HUES48 (cell line): Measurements from ENCODE around the gene TMEM60.

ENCODE experiments used
- H3K27ac ChIP-seq: one replicate; pipeline ENCODE4 v1.7.0; 2013; ENCODE audit warnings: low read depth, low read length, inconsistent platforms
- H3K27me3 ChIP-seq: 2 replicates; pipeline ENCODE4 v1.6.1; 2013; ENCODE audit warnings: mild to moderate bottlenecking, low read length; ENCODE audit not compliant: control insufficient read depth, insufficient read depth
- H3K36me3 ChIP-seq: 2 replicates; pipeline ENCODE4 v1.6.1; 2013; ENCODE audit warnings: low read length; ENCODE audit not compliant: control insufficient read depth, insufficient read depth
- H3K4me1 ChIP-seq: 2 replicates; pipeline ENCODE4 v1.6.1; 2013; ENCODE audit warnings: mild to moderate bottlenecking, low read length; ENCODE audit not compliant: control insufficient read depth, insufficient read depth
- H3K4me3 ChIP-seq: 2 replicates; pipeline ENCODE4 v1.5.1; 2013; ENCODE audit warnings: mild to moderate bottlenecking, low read depth, low read length
- H3K9ac ChIP-seq: 2 replicates; pipeline ENCODE4 v1.6.1; 2013; ENCODE audit warnings: mild to moderate bottlenecking, low read depth, low read length, moderate library complexity
- H3K9me3 ChIP-seq: 2 replicates; pipeline ENCODE4 v1.6.1; 2013; ENCODE audit warnings: low read length; ENCODE audit not compliant: control insufficient read depth, insufficient read depth

Gene TMEM60

GRCh38 chr7:77771901-77772300 is 26.3 kb downstream of the TMEM60 start:
- no peaks in the 10 kb centered on the region for H3K4me1 ChIP-seq
- H3K27me3 ChIP-seq: no peaks in the 10 kb centered on the region
- no peak overlapping the region for H3K9ac ChIP-seq
- no peak overlapping the region for H3K4me3 ChIP-seq
- H3K36me3 ChIP-seq: peaks cover 39% of the 10 kb centered on the region
- no peaks in the 10 kb centered on the region for H3K9me3 ChIP-seq
- no peak overlapping the region for H3K27ac ChIP-seq

DNA sequence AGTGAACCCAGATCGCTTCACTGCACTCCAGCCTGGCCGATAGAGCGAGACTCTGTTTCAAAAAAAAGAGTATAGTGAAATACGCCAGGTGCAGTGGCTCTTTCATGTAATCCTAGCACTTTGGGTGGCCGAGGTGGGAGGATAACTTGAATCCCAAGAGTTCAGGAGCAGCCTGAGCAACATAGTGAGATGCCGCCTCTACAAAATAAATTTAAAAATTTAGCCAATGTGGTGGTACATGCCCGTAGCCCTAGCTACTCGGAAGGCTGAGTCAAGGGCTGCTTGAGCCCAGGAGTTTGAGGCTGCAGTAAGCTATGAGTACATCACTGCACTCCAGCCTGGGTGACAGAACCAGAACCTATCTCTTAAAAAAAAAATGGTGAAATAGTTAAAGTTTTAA is 27.9 kb downstream of the TMEM60 start:
- Histone ChIP-seq H3K9me3 (no peaks in the 10 kb centered on the region), H3K27me3 (no peaks in the 10 kb centered on the region), H3K36me3 (peaks cover 43% of the 10 kb centered on the region), H3K4me3 (no peak overlapping the region), H3K9ac (no peak overlapping the region), H3K27ac (no peak overlapping the region), H3K4me1 (peaks cover 7% of the 10 kb centered on the region)

- Histone ChIP-seq H3K27me3 (no peaks in the 10 kb centered on the region), H3K4me3 (no peak overlapping the region), H3K9ac (no peak overlapping the region), H3K4me1 (peaks cover 8% of the 10 kb centered on the region), H3K36me3 (peaks cover 25% of the 10 kb centered on the region), H3K27ac (no peak overlapping the region), H3K9me3 (no peaks in the 10 kb centered on the region)
Measured at GRCh38 chr7:77766801-77767605, 31.2 kb downstream of the TMEM60 start.

DNA sequence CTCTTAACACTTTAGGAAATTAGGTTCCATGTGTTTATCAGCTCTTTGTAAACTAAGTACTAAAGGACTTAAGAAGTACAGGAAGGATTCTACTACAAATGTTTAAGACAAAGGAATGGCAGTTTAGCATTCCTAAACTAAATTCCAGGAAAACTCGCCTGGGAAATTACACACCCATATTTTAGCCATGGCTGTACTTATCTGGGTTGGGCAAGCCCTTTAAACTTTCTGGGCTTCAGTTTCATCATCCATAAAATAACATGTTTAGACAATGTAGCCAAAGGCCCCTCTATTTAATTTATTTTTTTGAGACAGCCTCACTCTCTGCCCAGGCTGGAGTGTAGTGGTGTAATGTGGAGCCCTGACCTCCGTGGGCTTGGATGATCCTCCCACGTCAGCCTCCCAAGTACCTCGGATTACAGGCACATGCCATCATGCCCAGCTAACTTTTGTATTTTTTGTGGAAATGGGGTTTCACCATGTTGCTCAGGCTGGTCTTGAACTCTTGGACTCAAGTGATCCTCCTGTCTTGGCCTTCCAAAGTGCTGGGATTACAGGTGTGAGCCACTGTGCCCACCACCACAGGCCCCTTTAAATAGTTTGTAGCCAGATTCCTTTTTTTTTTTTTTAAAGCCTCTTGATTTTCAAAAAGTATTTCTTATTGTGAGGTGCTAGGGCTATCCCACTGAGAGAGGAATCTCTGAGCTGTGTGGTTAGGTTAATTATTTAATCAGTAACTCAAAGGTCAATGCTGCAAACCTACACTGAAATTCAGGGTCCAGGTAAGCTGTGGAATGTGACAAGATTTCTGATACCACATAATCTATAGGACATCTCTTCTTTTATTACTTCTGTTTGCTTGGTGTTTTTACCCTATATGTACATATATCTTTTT is 32.1 kb downstream of the TMEM60 start:
- H3K36me3 ChIP-seq: peaks cover 23% of the 10 kb centered on the region
- no peaks in the 10 kb centered on the region for H3K9me3 ChIP-seq
- H3K9ac ChIP-seq: no peak overlapping the region
- peak overlapping the region; percentile 44 for H3K27ac ChIP-seq
- no peak overlapping the region for H3K4me3 ChIP-seq
- H3K27me3 ChIP-seq: no peaks in the 10 kb centered on the region
- H3K4me1 ChIP-seq: peaks cover 8% of the 10 kb centered on the region

DNA sequence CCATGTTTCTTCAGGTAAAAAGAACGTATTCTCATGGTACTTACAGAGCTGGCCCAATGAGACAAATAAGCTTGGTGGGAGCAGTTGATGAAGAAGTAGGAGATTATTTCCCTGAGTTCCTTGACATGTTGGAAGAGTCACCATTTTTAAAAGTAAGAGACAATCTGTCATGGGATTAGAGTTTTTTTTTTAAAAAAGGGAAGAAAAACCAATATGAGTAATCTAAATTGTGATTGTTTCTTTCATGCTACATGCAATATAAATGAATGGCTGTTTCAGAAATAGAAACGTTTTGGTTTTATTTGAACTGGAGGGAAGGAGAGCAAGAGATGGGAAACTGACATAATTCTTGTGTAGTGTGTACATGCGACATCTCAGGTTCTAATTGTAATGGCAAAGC is 32.8 kb downstream of the TMEM60 start:
- Histone ChIP-seq H3K9me3 (no peaks in the 10 kb centered on the region), H3K36me3 (peaks cover 23% of the 10 kb centered on the region), H3K27ac (no peak overlapping the region)

DNA sequence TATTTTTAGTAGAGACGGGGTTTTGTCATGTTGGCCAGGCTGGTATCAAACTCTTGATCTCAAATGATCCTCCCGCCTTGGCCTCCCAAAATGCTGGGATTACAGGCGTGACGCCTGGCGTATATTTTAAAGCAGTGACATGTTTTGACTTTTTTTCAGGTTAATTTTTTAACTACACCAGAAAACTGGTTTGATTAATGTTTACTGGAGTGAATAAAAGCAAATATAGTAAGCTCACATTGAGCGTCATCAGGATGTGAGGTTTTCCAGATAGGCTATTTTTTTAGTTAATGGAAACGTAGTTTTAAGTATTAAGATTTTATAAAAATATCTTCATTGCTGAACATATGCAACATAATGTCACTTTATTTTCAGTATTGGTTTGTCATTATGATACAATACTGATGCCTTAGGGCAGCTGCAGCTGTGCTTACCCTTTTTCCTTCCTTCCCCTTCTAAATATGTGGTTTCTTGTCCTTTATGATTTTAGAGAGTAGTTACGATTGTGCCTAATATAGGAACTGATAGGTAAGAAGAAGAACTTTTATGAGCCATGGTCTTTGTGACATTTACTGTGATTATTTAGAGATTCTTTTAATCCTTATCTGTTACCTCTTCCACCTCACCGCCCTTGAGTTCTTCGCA is 37.3 kb downstream of the TMEM60 start:
- peaks cover 7% of the 10 kb centered on the region for H3K4me1 ChIP-seq
- H3K27me3 ChIP-seq: no peaks in the 10 kb centered on the region
- H3K9me3 ChIP-seq: no peaks in the 10 kb centered on the region
- peaks cover 5% of the 10 kb centered on the region; the same call in 1 of the 2 replicates for H3K36me3 ChIP-seq
- no peak overlapping the region for H3K27ac ChIP-seq
- H3K9ac ChIP-seq: no peak overlapping the region
- H3K4me3 ChIP-seq: no peak overlapping the region

More for the DNA sequence above, 32.8 kb downstream of the TMEM60 start:
- Histone ChIP-seq H3K4me3 (no peak overlapping the region), H3K4me1 (peaks cover 8% of the 10 kb centered on the region), H3K27me3 (no peaks in the 10 kb centered on the region), H3K9ac (no peak overlapping the region)

DNA sequence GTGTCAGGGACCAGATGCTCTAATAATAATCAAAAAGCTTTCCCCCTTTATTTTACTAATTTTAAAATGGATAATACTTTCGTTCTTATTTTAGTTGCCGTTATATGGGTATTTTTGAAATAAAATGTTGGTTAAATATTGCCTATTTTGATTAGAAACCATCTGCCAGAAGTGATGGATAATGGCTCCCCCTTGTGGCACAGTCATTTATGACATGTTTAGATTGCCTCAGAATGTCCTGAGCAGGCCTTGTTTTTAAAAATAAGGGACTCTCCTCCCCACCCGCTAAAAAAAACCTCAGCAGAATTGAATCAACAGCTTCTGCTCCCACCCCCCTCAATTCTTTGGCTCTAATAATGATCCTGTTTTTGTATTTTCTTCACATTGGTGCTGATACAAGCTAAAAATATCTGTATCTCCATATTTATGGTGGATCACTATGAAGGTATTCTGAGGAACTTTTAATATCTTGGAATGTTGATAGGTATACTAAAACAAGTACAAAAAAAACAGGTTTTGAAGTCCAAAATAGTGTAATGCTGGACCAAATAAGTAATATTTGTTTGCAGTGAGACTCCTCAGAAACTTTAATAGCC is 38.8 kb downstream of the TMEM60 start:
- H3K27me3 ChIP-seq: no peaks in the 10 kb centered on the region
- H3K9me3 ChIP-seq: no peaks in the 10 kb centered on the region
- no peak overlapping the region for H3K4me3 ChIP-seq
- H3K27ac ChIP-seq: no peak overlapping the region
- H3K9ac ChIP-seq: 0 out of 2 replicates have a peak overlapping the region, but pooled peaks have one; percentile 8
- no peaks in the 10 kb centered on the region for H3K4me1 ChIP-seq
- H3K36me3 ChIP-seq: no peaks in the 10 kb centered on the region

DNA sequence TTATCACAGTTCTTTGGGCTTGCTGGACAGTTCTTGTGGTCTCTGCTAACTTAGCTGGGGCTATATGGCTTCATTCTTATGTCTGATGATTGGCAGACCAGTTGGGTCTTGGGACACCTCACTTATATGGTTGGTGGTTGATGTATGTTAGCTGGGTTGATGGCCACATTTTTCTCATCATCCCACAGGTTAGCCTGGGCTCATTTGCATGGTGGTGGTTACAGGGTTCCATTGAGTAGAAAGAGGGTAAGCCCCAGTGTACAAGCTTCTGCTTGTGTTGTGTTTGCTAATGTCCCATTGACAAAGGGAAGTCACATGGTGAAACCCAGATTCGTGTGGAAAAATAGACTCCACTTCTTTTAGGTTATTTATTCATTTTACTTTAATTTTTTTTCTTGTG is 40.6 kb downstream of the TMEM60 start:
- no peak overlapping the region for H3K4me3 ChIP-seq
- no peaks in the 10 kb centered on the region for H3K9me3 ChIP-seq
- H3K9ac ChIP-seq: no peak overlapping the region
- no peaks in the 10 kb centered on the region for H3K4me1 ChIP-seq
- no peaks in the 10 kb centered on the region for H3K36me3 ChIP-seq
- H3K27ac ChIP-seq: no peak overlapping the region
- no peaks in the 10 kb centered on the region for H3K27me3 ChIP-seq

DNA sequence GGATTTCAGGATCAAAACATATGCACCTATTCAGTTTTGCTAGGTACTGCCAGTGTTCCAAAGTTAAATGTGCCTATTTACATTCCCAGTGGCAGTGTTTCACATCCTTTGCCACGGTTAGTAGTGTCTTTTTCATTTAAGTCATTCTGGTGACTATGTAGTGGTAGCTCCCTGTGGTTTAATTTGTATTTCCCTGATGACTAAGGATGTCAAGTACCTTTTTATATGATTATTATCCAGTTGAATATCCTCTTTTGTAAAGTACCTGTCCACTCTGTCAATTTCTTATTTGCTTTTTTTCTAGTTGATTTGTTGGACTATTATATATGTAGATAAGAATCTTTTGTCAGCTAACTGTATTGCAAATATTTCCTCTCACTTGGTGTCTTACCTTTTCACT is 45.1 kb downstream of the TMEM60 start:
- no peak overlapping the region for H3K27ac ChIP-seq
- peaks cover 20% of the 10 kb centered on the region; the same call in 1 of the 2 replicates for H3K36me3 ChIP-seq
- H3K4me1 ChIP-seq: no peaks in the 10 kb centered on the region
- H3K9me3 ChIP-seq: no peaks in the 10 kb centered on the region
- H3K4me3 ChIP-seq: no peak overlapping the region
- H3K27me3 ChIP-seq: no peaks in the 10 kb centered on the region
- H3K9ac ChIP-seq: no peak overlapping the region

DNA sequence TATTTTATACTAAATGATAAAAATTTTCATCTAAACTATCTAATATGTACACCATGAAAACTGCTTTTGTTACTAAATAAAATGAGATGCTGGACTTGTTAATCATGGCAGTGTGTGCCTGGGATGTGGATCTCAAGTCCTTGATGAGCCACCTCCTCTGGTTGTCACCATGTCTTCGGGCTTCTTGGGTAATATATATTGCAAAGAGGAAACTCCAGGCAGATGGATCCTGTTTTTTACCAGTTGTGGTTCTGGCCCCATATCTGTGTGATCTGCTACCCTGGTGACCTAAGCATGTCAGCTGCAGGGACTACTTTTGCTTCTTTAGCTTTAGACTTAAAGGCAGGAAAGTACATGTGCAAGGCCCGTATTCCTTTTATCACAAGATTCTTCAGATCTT is 46.2 kb downstream of the TMEM60 start:
- H3K9ac ChIP-seq: no peak overlapping the region
- H3K9me3 ChIP-seq: no peaks in the 10 kb centered on the region
- no peak overlapping the region for H3K4me3 ChIP-seq
- no peaks in the 10 kb centered on the region for H3K27me3 ChIP-seq
- H3K27ac ChIP-seq: no peak overlapping the region
- H3K4me1 ChIP-seq: no peaks in the 10 kb centered on the region
- H3K36me3 ChIP-seq: peaks cover 20% of the 10 kb centered on the region; the same call in 1 of the 2 replicates
